RWPE1 (cell line): ENCODE results near the gene TUBGCP6.
A peak's percentile ranks its signal among the peaks of the same experiment; 100 is the strongest.

Experiments used
- CTCF ChIA-PET: fragments of 350-600 bp; sonication (Branson Sonifier 250); formaldehyde crosslinking; extraction: SDS; loops from one replicate; lab custom pipeline; 2021; lab: Yijun Ruan, JAX
- POLR2A ChIA-PET: fragments of 400-600 bp; formaldehyde crosslinking; extraction: SDS; loops from one replicate; lab custom pipeline; 2020; ENCODE audit warnings: antibody characterized with exemption; ENCODE audit not compliant: low non-redundant PET; lab: Yijun Ruan, JAX
- DNase-seq: peaks from one replicate; pipeline ENCODE4 v3.0.0; 2012; ENCODE audit warnings: low spot score
- H3K27ac ChIP-seq: fragments of 450-650 bp; 2 replicates; pipeline ENCODE4 v1.5.1; 2017
- TF ChIP-seq, protein P1 (sequence below): fragments of 450-650 bp; conservative IDR thresholded peaks from 2 replicates; pipeline ENCODE4 v1.5.1; 2017; ENCODE audit warnings: low read depth, mild to moderate bottlenecking

The TUBGCP6 gene

DNA sequence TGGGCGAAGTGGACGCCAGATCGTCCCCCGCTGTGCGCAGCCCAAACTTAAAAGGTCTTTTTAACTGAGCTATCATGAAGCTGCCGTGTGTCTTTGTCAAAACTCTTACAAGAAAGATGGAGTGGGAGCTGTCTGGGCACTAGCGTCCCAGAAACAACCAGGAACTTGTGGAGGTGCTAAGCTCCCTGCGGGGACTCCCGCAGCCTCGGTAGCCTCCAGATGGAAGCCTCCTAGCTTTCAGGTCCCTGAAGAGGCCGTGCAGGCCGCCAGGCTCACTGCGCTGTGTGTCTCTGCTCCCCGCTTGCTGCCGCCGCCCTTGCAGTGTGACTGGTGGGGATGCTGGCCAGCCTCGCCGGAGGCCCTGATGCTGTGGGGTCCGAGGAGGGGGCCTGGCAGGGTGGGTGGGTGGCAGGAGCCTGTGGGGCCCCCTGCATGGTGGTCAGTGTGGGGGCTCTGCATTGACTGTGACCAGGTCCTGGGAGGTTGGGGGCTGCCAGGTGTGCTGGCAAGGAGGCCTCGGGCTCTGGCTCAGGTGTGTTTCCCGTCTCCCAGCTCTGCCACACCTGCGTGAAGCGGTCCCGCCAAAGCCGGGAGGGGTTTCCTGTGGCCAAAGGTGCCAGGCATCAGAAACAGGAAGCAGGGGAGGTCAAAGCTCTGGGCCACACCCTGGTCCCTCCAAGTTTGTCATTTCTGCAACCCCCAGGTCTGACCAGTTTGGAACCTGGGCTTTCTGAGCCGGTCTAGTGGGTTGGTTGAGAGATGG is 57.9 kb downstream of the TUBGCP6 start:
- ChIA-PET CTCF (interaction anchor here (0.7 to 1.0 kb wide), 2 partner anchors 41 to 157 kb away, joined by 3 read pairs; no protein-coding TSS in a partner anchor), POLR2A (no interaction called here)
- no peak for DNase-seq
- H3K27ac ChIP-seq = peak overlapping the region; percentile 97
- TF ChIP-seq, protein P1, sequence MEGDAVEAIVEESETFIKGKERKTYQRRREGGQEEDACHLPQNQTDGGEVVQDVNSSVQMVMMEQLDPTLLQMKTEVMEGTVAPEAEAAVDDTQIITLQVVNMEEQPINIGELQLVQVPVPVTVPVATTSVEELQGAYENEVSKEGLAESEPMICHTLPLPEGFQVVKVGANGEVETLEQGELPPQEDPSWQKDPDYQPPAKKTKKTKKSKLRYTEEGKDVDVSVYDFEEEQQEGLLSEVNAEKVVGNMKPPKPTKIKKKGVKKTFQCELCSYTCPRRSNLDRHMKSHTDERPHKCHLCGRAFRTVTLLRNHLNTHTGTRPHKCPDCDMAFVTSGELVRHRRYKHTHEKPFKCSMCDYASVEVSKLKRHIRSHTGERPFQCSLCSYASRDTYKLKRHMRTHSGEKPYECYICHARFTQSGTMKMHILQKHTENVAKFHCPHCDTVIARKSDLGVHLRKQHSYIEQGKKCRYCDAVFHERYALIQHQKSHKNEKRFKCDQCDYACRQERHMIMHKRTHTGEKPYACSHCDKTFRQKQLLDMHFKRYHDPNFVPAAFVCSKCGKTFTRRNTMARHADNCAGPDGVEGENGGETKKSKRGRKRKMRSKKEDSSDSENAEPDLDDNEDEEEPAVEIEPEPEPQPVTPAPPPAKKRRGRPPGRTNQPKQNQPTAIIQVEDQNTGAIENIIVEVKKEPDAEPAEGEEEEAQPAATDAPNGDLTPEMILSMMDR = no peak

DNA sequence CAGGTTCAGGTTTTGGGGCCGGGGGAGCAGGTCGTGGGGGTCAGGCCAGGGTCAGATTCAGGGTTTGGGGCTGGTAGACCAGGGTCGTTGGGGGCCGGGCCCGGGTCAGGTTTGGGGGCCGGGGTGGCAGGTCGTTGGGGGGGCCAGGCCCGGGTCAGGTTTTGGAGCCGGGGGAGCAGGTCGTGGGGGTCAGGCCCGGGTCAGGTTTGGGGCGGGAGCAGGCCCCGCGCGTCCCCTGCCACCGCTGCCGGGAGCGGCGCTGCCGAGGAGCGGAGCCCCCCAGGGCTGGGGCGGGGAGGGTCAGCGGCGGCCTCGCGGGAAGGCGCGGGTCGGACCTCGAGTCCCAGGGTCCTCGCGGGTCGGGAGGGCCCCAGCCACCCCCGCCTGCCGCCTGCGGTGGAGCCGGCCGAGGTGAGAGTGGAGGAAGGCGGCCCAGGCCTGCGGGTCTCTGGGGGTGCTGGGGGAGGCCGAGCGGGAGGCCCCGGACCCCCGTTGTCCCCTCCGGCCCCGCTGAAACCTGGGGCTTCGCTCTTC is 58.6 kb downstream of the TUBGCP6 start:
- DNase-seq = no peak
- ChIA-PET POLR2A (no interaction called here), CTCF (no interaction called here)
- TF ChIP-seq, protein P1 = no peak
- peak overlapping the region; percentile 97 for H3K27ac ChIP-seq

DNA sequence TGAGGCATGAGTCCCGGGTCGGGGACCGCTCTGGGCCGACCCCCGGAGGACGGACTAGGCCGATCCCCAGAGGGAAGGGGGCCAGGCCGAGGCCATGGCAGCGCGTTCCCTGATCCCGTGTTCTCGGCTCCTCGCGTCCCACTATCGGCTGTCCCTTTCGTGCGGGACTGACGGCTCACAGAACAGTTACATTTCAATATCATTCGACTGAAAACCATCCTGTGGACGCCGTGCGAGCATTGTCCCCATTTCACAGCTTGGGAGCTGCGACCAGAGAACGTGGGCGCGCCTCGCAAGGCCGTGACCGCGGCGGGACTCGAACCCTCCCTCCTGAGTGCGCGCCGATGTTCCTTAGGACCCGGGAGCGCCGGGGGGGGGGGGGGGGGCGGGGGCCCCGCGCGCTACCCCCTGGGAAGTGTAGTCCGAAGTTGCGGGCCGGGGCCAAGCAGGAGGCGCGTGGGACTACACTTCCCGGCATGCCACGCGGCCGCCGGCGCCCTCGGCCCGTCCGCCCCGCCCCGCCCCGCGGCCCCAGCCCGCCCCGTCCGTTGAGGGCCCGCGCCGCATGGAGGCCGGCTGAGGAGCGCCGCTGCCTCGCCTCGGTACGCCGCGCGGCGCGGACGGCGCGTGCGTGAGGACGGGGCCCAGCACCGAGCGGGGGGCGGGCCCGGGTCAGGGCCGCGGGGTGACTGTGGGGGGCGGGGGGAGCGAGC is 59.3 kb downstream of the TUBGCP6 start, which contains the start of gene TRABD:
TSS of gene TRABD (plus strand) at position 539 of the 713 bp plus-strand sequence. CDS start 7,148 bp downstream, outside the sequence.
- peak; percentile 81 for DNase-seq
- ChIA-PET CTCF (no interaction called here), POLR2A (no interaction called here)
- H3K27ac ChIP-seq = peak within 1 kb of the TSS; percentile 97
- TF ChIP-seq, protein P1 = no peak

DNA sequence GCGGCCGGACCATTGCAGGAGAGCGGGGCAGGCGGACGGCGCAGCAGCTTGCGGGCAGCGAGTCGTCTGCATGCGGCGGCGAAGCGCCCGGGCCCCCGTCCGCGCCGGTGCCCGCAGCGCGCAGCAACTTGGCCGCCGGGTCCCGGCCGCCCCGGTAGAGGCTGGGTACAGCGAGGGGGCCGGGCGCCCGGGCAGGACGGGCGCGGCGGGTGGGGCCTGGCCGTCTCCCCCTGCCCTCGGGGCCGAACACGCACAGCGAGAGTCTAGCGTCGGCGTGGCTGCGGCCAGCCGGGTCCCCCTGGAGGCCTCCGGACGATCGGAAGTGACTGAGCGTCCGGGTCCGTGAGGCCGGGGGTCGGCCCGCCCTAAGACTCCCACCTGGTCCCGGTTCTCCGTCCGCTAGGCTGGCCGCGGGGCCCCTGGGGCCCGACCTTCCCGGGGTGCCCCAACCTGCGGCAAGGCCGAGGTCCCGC is 59.9 kb downstream of the TUBGCP6 start:
- peak overlapping the region; percentile 97 for H3K27ac ChIP-seq
- CTCF ChIA-PET = no interaction called here
- TF ChIP-seq, protein P1 = no peak
- POLR2A ChIA-PET = no interaction called here
- DNase-seq = no peak

DNA sequence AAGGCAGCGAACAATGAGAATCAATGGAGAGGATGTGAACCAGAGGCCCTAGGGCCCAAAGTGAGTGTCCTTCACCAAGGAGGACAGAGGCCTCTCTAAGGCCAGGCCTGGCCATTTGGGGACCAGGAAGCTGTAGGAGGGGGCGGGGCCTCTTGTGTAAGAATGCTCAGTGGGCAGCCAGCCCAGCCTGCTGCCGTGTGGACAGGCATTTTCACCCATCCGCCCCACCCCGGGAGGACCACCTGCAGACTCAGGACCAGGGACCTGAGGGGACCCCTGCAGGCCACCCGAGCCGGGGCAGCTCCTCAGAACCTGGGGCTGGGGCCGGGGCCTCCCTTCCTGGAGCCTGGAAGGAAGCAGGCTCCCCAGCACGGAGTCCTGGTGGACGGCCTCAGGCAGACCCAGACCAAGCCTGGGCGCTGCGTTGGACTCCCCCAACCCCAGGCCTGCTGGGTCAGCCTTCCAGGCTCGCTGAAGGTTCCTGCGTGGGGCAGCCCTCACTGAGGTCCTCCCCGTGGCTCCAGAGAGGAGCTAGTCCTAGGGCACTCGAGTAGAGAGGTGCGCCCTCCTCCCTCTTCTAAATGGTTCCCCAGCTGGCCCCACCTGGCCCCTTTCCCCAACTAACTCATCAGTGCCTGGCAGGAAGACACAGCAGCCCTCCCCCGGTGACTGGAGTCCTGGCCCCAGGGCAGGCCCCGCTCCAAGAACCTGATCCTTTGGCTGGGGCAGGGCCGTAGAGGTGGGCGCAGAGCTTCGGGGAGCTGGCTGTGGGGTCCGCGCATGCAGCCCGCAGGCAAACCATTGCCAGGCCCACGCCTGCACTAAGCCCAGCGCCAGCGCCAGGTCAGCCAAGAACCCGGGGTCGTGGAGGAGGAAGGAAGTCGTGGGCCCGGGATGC is 60.6 kb downstream of the TUBGCP6 start:
- ChIA-PET CTCF (interaction anchor here (0.7 kb wide), 1 partner anchor 26 kb away, joined by 3 read pairs; no protein-coding TSS in a partner anchor), POLR2A (no interaction called here)
- TF ChIP-seq, protein P1 = no peak
- no peak for DNase-seq
- H3K27ac ChIP-seq = peak overlapping the region; percentile 62
